ENCODE measurements around the gene LINS1.

LINS1 gene

GRCh38 chr15:100628746-100629145, 26.8 kb upstream of the LINS1 start:
- TF ChIP-seq POLR2AphosphoS5 (IDR thresholded peaks at IDR 0.05; ENCODE audit: low read depth, low read length) = no peak
- TF ChIP-seq, protein P1, sequence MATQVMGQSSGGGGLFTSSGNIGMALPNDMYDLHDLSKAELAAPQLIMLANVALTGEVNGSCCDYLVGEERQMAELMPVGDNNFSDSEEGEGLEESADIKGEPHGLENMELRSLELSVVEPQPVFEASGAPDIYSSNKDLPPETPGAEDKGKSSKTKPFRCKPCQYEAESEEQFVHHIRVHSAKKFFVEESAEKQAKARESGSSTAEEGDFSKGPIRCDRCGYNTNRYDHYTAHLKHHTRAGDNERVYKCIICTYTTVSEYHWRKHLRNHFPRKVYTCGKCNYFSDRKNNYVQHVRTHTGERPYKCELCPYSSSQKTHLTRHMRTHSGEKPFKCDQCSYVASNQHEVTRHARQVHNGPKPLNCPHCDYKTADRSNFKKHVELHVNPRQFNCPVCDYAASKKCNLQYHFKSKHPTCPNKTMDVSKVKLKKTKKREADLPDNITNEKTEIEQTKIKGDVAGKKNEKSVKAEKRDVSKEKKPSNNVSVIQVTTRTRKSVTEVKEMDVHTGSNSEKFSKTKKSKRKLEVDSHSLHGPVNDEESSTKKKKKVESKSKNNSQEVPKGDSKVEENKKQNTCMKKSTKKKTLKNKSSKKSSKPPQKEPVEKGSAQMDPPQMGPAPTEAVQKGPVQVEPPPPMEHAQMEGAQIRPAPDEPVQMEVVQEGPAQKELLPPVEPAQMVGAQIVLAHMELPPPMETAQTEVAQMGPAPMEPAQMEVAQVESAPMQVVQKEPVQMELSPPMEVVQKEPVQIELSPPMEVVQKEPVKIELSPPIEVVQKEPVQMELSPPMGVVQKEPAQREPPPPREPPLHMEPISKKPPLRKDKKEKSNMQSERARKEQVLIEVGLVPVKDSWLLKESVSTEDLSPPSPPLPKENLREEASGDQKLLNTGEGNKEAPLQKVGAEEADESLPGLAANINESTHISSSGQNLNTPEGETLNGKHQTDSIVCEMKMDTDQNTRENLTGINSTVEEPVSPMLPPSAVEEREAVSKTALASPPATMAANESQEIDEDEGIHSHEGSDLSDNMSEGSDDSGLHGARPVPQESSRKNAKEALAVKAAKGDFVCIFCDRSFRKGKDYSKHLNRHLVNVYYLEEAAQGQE (IDR thresholded peaks at IDR 0.05; ENCODE audit: insufficient read depth in 1 of 2, low read depth in 2 of 2, low read length in 2 of 2) = no peak
- TF ChIP-seq TAF1 (IDR thresholded peaks at IDR 0.05; ENCODE audit: borderline replicate concordance, insufficient read depth, low read length) = no peak
- no peak for TF ChIP-seq FOXP2 (optimal IDR thresholded peaks at IDR 0.05; ENCODE audit: borderline replicate concordance, extremely low read depth, extremely low read length, insufficient read depth)
- no peak for TF ChIP-seq SIN3A (IDR thresholded peaks at IDR 0.05; ENCODE audit: borderline replicate concordance, insufficient read depth, low read length)

DNA sequence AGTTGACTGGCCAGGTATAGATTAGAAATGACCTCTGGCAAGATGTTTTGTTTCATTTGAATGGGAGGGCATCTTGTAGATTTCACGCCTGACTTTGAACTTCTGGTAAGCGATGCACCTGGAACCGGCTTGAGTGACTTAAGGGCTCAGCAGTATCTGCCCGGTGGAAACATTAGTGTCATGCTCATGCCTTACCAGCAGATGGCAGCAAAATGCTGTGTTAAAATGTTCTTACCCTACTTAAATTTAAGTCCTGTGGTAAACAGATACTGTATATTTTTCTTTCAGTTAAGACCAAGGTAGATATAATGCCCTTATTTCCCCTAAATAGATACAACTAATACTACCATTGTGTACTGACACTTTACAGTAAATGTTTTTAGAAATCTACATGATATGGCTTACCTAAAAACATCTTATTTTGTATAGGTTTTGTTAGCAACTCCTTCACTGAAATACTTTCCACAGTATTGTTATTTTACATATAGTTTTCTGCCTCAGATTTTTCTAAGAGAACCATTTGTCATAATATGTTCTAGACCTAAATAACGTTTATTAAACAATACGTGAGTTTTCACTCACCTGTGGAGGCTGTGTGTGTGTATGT, 25.9 kb upstream of the LINS1 start:
- no peak for TF ChIP-seq POLR2AphosphoS5 (IDR thresholded peaks at IDR 0.05; ENCODE audit: low read depth, low read length)
- no peak for TF ChIP-seq TAF1 (IDR thresholded peaks at IDR 0.05; ENCODE audit: borderline replicate concordance, insufficient read depth, low read length)
- TF ChIP-seq SIN3A (IDR thresholded peaks at IDR 0.05; ENCODE audit: borderline replicate concordance, insufficient read depth, low read length) = no peak
- TF ChIP-seq, protein P1 (IDR thresholded peaks at IDR 0.05; ENCODE audit: insufficient read depth in 1 of 2, low read depth in 2 of 2, low read length in 2 of 2) = no peak
- TF ChIP-seq FOXP2 (optimal IDR thresholded peaks at IDR 0.05; ENCODE audit: borderline replicate concordance, extremely low read depth, extremely low read length, insufficient read depth) = no peak

- no peak for TF ChIP-seq POLR2AphosphoS5 (IDR thresholded peaks at IDR 0.05; ENCODE audit: low read depth, low read length)
- no peak for TF ChIP-seq SIN3A (IDR thresholded peaks at IDR 0.05; ENCODE audit: borderline replicate concordance, insufficient read depth, low read length)
- TF ChIP-seq, protein P1 (IDR thresholded peaks at IDR 0.05; ENCODE audit: insufficient read depth in 1 of 2, low read depth in 2 of 2, low read length in 2 of 2) = no peak
- no peak for TF ChIP-seq TAF1 (IDR thresholded peaks at IDR 0.05; ENCODE audit: borderline replicate concordance, insufficient read depth, low read length)
- no peak for TF ChIP-seq FOXP2 (optimal IDR thresholded peaks at IDR 0.05; ENCODE audit: borderline replicate concordance, extremely low read depth, extremely low read length, insufficient read depth)
These were observed 21.3 kb upstream of the LINS1 start for GRCh38 chr15:100623301-100623700.

DNA sequence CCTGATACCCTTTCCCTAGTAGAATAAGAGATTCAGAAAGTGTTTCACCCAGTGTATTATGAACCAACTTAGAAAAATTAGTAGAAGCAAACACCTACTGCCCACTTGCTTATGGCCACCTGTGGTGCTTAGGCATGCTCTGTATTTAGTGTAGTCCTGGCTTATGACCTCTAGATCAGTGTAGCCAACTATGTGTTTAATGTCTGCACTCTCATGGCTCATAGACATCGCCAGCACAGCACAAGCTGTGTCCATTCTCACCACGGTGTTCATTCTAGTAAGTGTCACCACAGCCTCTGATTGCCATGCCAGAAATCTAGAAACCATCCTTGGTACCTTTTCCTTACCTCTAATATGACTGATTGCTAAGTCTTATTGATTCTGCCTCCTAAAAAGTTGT, 14.7 kb upstream of the LINS1 start:
- TF ChIP-seq POLR2AphosphoS5 (IDR thresholded peaks at IDR 0.05; ENCODE audit: low read depth, low read length) (no peak), SIN3A (IDR thresholded peaks at IDR 0.05; ENCODE audit: borderline replicate concordance, insufficient read depth, low read length) (no peak), FOXP2 (optimal IDR thresholded peaks at IDR 0.05; ENCODE audit: borderline replicate concordance, extremely low read depth, extremely low read length, insufficient read depth) (no peak), TAF1 (IDR thresholded peaks at IDR 0.05; ENCODE audit: borderline replicate concordance, insufficient read depth, low read length) (no peak)
- TF ChIP-seq, protein P1 (IDR thresholded peaks at IDR 0.05; ENCODE audit: insufficient read depth in 1 of 2, low read depth in 2 of 2, low read length in 2 of 2) = no peak

All from PFSK-1 (cell line).